Upper lobe of right lung (tissue), 1 donor: ENCODE measurements around the gene ATP6AP1. TPM values are rescaled to one million over a fixed set of nuclear protein-coding genes. Genes with fewer than 3 reads are reported as not detected.

ENCODE experiments used
- ATAC-seq: fragments of 200-7000 bp; cut with Tn5 transposase; one replicate; pipeline ENCODE4 v1.9.1; 2020; ENCODE audit warnings: mild to moderate bottlenecking, moderate library complexity
- DNase-seq: peaks from one replicate; pipeline ENCODE4 v3.0.0-alpha.2; 2020
- H3K27ac ChIP-seq: fragments of 200-600 bp; one replicate; pipeline ENCODE4 v1.8.0; 2022
- H3K27me3 ChIP-seq: fragments of 200-600 bp; one replicate; pipeline ENCODE4 v1.8.0; 2022; ENCODE audit warnings: mild to moderate bottlenecking
- H3K36me3 ChIP-seq: fragments of 200-600 bp; one replicate; pipeline ENCODE4 v1.8.0; 2022
- H3K4me1 ChIP-seq: fragments of 200-600 bp; one replicate; pipeline ENCODE4 v1.8.0; 2022
- H3K4me3 ChIP-seq: fragments of 200-600 bp; one replicate; pipeline ENCODE4 v1.8.0; 2022; ENCODE audit warnings: mild to moderate bottlenecking
- H3K9me3 ChIP-seq: fragments of 200-600 bp; one replicate; pipeline ENCODE4 v1.8.0; 2022
- intact Hi-C: fragments of 100-400 bp; cut with DNase I; formaldehyde crosslinking; loops from one replicate; pipeline ENCODE4 v1.11.0; 2022
- microRNA-seq: library from miRNA; unstranded; fragments of <30 nt; microRNA quantifications from one replicate; pipeline ENCODE4 v1.2.0, GENCODE V29; 2020; ENCODE audit warnings: borderline microRNAs expressed
- total RNA-seq: library from RNA; stranded (reverse); fragmentation: NEBNext Ultra II Directional; extraction: Animal tissue kit (Norgen Biotek cat#: 25700); gene quantifications from one replicate; pipeline ENCODE4 v1.2.1, GENCODE V29; 2021
- TF ChIP-seq, protein P1 (sequence below): fragments of 200-600 bp; IDR thresholded peaks from one replicate; pipeline ENCODE4 v1.8.0; 2022; ENCODE audit warnings: antibody characterized with exemption
- donor health status: DM: no; HTN: yes; CAD: no; lungs with severe emphysema.

The ATP6AP1 gene
- total RNA-seq, 1 donor from 2014 or later = 193 TPM

DNA sequence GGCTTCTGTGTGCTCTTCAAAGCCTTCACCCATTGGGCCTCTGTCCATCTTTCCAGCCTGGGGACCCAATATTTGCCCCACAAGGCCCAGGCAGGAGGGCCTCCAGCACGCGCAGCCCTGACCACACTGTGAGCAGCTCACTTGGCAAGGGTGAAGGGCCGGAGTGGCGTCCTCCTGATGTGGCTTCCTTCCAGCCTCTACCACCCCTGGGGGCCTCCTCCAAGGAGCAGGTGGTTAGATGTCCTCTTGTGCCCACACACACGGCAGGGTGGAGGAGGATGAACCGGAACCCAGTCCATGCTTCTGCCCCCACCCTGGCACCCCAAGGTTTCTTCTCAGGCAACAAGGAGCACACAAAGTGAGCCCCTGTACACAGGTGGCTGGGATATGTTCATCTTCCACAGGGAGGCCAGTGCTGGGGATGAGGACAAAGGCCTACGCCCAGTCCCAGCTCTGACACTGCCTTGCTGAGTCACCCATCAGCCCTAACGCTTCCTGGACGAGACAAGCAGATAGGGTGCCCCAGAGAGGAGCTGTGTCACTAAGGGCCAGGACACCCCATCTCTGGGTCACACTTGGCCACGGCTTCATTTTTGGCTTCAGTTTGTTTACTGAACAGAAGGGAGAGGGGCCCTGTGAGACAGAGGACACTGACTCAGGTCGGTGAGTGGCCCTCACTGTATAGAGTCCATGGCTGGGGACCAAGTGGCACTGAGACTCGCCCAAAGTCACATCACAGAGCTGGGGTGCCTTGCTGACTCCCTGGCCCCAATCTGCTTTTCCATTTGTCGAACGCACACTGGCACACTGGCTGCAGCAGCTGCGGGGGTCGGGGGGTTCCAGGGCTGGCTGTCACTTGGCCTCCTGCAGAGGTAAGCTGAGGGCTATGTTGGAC, 56.0 kb downstream of the ATP6AP1 start:
- H3K36me3 ChIP-seq = no peaks in the 10 kb centered on the region
- peaks cover 5% of the 10 kb centered on the region for H3K4me1 ChIP-seq
- H3K4me3 ChIP-seq = no peak overlapping the region
- ATAC-seq (no peak), DNase-seq (peak; percentile 23)
- no peaks in the 10 kb centered on the region for H3K9me3 ChIP-seq
- TF ChIP-seq, protein P1, sequence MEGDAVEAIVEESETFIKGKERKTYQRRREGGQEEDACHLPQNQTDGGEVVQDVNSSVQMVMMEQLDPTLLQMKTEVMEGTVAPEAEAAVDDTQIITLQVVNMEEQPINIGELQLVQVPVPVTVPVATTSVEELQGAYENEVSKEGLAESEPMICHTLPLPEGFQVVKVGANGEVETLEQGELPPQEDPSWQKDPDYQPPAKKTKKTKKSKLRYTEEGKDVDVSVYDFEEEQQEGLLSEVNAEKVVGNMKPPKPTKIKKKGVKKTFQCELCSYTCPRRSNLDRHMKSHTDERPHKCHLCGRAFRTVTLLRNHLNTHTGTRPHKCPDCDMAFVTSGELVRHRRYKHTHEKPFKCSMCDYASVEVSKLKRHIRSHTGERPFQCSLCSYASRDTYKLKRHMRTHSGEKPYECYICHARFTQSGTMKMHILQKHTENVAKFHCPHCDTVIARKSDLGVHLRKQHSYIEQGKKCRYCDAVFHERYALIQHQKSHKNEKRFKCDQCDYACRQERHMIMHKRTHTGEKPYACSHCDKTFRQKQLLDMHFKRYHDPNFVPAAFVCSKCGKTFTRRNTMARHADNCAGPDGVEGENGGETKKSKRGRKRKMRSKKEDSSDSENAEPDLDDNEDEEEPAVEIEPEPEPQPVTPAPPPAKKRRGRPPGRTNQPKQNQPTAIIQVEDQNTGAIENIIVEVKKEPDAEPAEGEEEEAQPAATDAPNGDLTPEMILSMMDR = no peak
- intact Hi-C loops = no loop called here
- H3K27me3 ChIP-seq = no peaks in the 10 kb centered on the region
- H3K27ac ChIP-seq = no peak overlapping the region

DNA sequence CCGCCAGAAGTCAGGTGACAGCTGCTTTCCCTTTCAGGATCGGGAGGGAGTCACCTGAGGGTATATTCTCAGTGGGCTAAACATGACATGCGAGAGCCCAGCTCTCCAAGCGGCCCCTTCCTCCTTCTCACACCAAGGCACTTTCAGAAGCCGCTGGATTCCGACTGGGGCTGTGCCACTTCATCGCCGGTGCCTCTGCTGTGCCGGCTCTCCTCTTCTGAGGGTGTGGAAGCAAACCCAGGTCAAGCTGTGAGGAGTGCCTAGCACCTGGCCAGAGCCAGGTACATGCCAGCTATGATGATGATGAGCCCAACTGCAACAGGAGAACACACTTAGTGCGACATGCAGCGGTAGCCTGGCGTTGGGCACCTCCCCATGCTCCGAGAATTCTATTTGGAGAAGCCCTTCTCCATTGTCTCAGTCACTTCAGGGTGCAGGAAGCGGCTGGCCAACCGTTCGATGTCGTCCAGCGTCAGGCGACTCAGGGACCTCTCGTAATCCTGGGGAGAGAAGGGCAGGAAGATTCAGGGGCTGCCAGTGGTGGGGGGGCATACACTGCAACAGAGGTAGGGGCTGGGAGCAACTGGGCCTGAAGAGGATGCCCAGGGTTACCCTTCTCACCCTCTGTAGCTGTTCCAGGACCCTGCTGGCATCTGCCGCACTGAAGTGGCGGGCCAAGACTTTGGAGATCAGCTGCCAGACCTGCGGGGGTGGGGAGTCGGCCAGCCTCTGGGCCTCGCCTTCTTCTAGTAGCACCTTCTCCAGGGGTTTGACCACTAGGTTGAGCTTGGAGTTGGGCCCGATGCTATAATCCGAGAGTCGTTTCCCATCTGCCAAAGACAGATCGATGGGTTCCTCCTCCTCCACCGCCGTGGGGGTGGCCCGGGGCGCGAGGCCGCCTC, 56.9 kb downstream of the ATP6AP1 start:
- DNase-seq (no peak), ATAC-seq (no peak)
- Histone ChIP-seq H3K36me3 (no peaks in the 10 kb centered on the region), H3K27ac (peak overlapping the region; percentile 73), H3K4me1 (peaks cover 5% of the 10 kb centered on the region), H3K4me3 (peak overlapping the region; percentile 62), H3K9me3 (no peaks in the 10 kb centered on the region), H3K27me3 (no peaks in the 10 kb centered on the region)
- intact Hi-C loops = no loop called here
- TF ChIP-seq, protein P1 = no peak

DNA sequence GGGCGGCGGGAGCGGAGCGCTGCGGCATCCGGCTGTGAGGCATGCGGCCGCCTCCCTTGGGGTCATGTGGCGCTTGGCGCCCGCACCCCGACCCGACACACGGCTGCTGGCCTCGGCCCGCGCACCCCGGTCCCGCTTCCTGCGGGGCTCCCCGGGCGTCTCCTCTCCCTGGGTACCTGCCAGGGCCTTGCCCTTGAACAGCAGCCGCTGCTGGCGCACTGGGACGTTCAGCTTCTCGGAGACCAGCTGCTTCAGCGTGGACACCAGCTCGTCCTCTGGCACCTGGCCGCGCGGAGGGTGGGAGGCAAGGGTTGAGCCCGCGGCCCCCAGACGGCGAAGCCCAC, 57.5 kb downstream of the ATP6AP1 start:
- no peaks in the 10 kb centered on the region for H3K36me3 ChIP-seq
- intact Hi-C loops = no loop called here
- no peaks in the 10 kb centered on the region for H3K9me3 ChIP-seq
- H3K4me1 ChIP-seq = peaks cover 5% of the 10 kb centered on the region
- TF ChIP-seq, protein P1 = no peak
- DNase-seq = peak; percentile 70
- peak overlapping the region; percentile 62 for H3K4me3 ChIP-seq
- ATAC-seq = no peak
- no peaks in the 10 kb centered on the region for H3K27me3 ChIP-seq
- H3K27ac ChIP-seq = peak overlapping the region; percentile 73

Small RNAs within 50 kb of the gene (microRNA-seq; reads per million reads assigned to microRNA genes)
- gene MIR6858 = not detected

Other genes with a start within 250 kb of the ATP6AP1 start
- gene OPN1MW, start 246.1 kb upstream of the ATP6AP1 start, total RNA-seq = not detected
- not detected for gene OPN1MW2, start 208.9 kb upstream of the ATP6AP1 start, total RNA-seq
- not detected for gene OPN1MW3, start 171.1 kb upstream of the ATP6AP1 start, total RNA-seq
- not detected for gene TEX28, start 133.6 kb upstream of the ATP6AP1 start, total RNA-seq
- not detected for gene TKTL1, start 132.9 kb upstream of the ATP6AP1 start, total RNA-seq
- gene FLNA, start 54.0 kb upstream of the ATP6AP1 start, total RNA-seq = 1,252 TPM
- 58.4 TPM for gene EMD, start 49.4 kb upstream of the ATP6AP1 start, total RNA-seq
- 2,677 TPM for gene RPL10, start 30.3 kb upstream of the ATP6AP1 start, total RNA-seq
- gene DNASE1L1, start 19.4 kb upstream of the ATP6AP1 start, total RNA-seq = 37.1 TPM
- 43.9 TPM for gene TAFAZZIN, start 17.1 kb upstream of the ATP6AP1 start, total RNA-seq
- gene GDI1, start 8.5 kb downstream of the ATP6AP1 start, total RNA-seq = 108 TPM
- gene FAM50A, start 15.5 kb downstream of the ATP6AP1 start, total RNA-seq = 82.0 TPM
- gene PLXNA3, start 29.6 kb downstream of the ATP6AP1 start, total RNA-seq = 49.0 TPM
- 15.1 TPM for gene LAGE3, start 50.6 kb downstream of the ATP6AP1 start, total RNA-seq
- 33.8 TPM for gene UBL4A, start 57.9 kb downstream of the ATP6AP1 start, total RNA-seq
- gene SLC10A3, start 62.0 kb downstream of the ATP6AP1 start, total RNA-seq = 23.7 TPM
- gene FAM3A, start 87.6 kb downstream of the ATP6AP1 start, total RNA-seq = 42.6 TPM
- 84.9 TPM for gene G6PD, start 118.2 kb downstream of the ATP6AP1 start, total RNA-seq
- 33.4 TPM for gene IKBKG, start 118.9 kb downstream of the ATP6AP1 start, total RNA-seq
- not detected for gene CTAG1A, start 156.5 kb downstream of the ATP6AP1 start, total RNA-seq
- gene CTAG1B, start 190.6 kb downstream of the ATP6AP1 start, total RNA-seq = not detected
- not detected for gene CTAG2, start 224.9 kb downstream of the ATP6AP1 start, total RNA-seq